ENCODE measurements around the gene TSPAN2.

Gene TSPAN2

GRCh38 chr1:115088871-115089419, 358 bp downstream of the TSPAN2 start:
- no peak overlapping the region for H2AFZ ChIP-seq (ENCODE audit: low read length)

DNA sequence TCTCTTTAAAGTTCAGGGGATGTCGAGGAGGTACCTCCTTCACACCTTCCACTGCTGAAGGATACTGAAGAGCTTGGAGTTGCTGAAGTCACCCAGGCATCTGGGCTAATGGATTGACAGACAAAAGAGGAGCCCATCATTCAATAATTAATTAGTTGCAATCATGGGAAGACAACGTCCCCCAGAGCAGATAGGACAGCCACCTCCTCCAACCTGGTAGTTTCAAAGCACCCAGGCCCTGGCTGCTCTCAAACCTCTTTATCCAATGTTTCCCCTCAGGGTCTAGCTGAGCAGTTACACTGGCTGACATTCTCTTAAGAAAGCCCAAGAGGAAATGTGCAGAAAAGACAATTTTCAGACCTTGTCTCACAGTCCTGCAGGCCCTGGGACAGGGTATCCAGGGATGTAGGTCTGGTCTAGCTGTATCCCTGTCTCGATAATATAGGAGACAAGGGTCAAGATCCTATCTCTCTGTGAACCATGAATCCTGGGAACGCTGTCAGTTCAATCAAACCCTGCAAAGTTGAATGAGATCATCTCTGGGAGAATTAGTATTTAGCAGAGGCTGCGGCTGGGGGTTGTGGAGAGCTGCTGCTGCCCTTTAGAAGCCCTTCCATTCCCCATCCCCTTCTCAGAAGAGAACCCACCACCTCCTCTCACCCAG, 1.1 kb downstream of the TSPAN2 start:
- DNase-seq, result no peak
- Histone ChIP-seq H3K27ac (ENCODE audit: low read length) (no peak overlapping the region), H2AFZ (ENCODE audit: low read length) (no peak overlapping the region), H3K79me2 (ENCODE audit: low read length) (no peaks in the 10 kb centered on the region), H3K4me2 (ENCODE audit: low read depth, low read length) (no peak overlapping the region), H3F3A (ENCODE audit: insufficient read depth, low read length) (no peaks in the 10 kb centered on the region), H3K9me2 (replicated peaks; ENCODE audit: insufficient read depth, low read length) (no peaks in the 10 kb centered on the region), H3K4me3 (ENCODE audit: low read length) (no peak overlapping the region), H4K20me1 (ENCODE audit: insufficient read depth, low read length) (no peaks in the 10 kb centered on the region), H3K27me3 (replicated peaks; ENCODE audit: insufficient read depth, low read length) (peaks cover 12% of the 10 kb centered on the region; the same call in 1 of the 2 replicates), H3K4me1 (ENCODE audit: low read length) (no peaks in the 10 kb centered on the region), H3K36me3 (replicated peaks; ENCODE audit: insufficient read depth, low read length) (no peaks in the 10 kb centered on the region), H3K9ac (ENCODE audit: low read length) (no peak overlapping the region), H3K9me3 (replicated peaks; ENCODE audit: insufficient read depth, low read length) (no peaks in the 10 kb centered on the region)
- TF ChIP-seq CTCF (IDR thresholded peaks at IDR 0.05; ENCODE audit: low read length) (no peak), EZH2 (optimal IDR thresholded peaks at IDR 0.05; ENCODE audit: low read depth, low read length) (no peak), EZH2phosphoT487 (IDR thresholded peaks at IDR 0.05; ENCODE audit: low read length) (no peak)

More at GRCh38 chr1:115088871-115089419, 358 bp downstream of the TSPAN2 start:
- no peaks in the 10 kb centered on the region for H4K20me1 ChIP-seq (ENCODE audit: insufficient read depth, low read length)
- no peak overlapping the region for H3K9ac ChIP-seq (ENCODE audit: low read length)
- no peaks in the 10 kb centered on the region for H3K36me3 ChIP-seq (replicated peaks; ENCODE audit: insufficient read depth, low read length)
- no peak for DNase-seq
- TF ChIP-seq EZH2 (optimal IDR thresholded peaks at IDR 0.05; ENCODE audit: low read depth, low read length) (no peak), CTCF (IDR thresholded peaks at IDR 0.05; ENCODE audit: low read length) (no peak), EZH2phosphoT487 (IDR thresholded peaks at IDR 0.05; ENCODE audit: low read length) (no peak)
- peaks cover 12% of the 10 kb centered on the region; the same call in 1 of the 2 replicates for H3K27me3 ChIP-seq (replicated peaks; ENCODE audit: insufficient read depth, low read length)
- no peak overlapping the region for H3K4me2 ChIP-seq (ENCODE audit: low read depth, low read length)
- no peaks in the 10 kb centered on the region for H3K9me3 ChIP-seq (replicated peaks; ENCODE audit: insufficient read depth, low read length)
- no peaks in the 10 kb centered on the region for H3K4me1 ChIP-seq (ENCODE audit: low read length)
- no peaks in the 10 kb centered on the region for H3K79me2 ChIP-seq (ENCODE audit: low read length)
- no peaks in the 10 kb centered on the region for H3F3A ChIP-seq (ENCODE audit: insufficient read depth, low read length)
- no peaks in the 10 kb centered on the region for H3K9me2 ChIP-seq (replicated peaks; ENCODE audit: insufficient read depth, low read length)
- no peak overlapping the region for H3K27ac ChIP-seq (ENCODE audit: low read length)
- H3K4me3 ChIP-seq (ENCODE audit: low read length), result no peak overlapping the region

GRCh38 chr1:115086176-115086830, 3.0 kb downstream of the TSPAN2 start:
- DNase-seq, result no peak
- H3K4me1 ChIP-seq (ENCODE audit: low read length), result no peaks in the 10 kb centered on the region

More at GRCh38 chr1:115086176-115086830, 3.0 kb downstream of the TSPAN2 start:
- Histone ChIP-seq H3F3A (ENCODE audit: insufficient read depth, low read length) (no peaks in the 10 kb centered on the region), H3K9ac (ENCODE audit: low read length) (no peak overlapping the region), H3K4me3 (ENCODE audit: low read length) (no peak overlapping the region), H3K4me2 (ENCODE audit: low read depth, low read length) (no peak overlapping the region), H3K27me3 (replicated peaks; ENCODE audit: insufficient read depth, low read length) (peaks cover 12% of the 10 kb centered on the region; the same call in 1 of the 2 replicates), H3K9me2 (replicated peaks; ENCODE audit: insufficient read depth, low read length) (no peaks in the 10 kb centered on the region), H3K9me3 (replicated peaks; ENCODE audit: insufficient read depth, low read length) (no peaks in the 10 kb centered on the region), H2AFZ (ENCODE audit: low read length) (no peak overlapping the region), H3K36me3 (replicated peaks; ENCODE audit: insufficient read depth, low read length) (no peaks in the 10 kb centered on the region), H4K20me1 (ENCODE audit: insufficient read depth, low read length) (no peaks in the 10 kb centered on the region), H3K79me2 (ENCODE audit: low read length) (no peaks in the 10 kb centered on the region), H3K27ac (ENCODE audit: low read length) (no peak overlapping the region)
- TF ChIP-seq EZH2phosphoT487 (IDR thresholded peaks at IDR 0.05; ENCODE audit: low read length) (no peak), EZH2 (optimal IDR thresholded peaks at IDR 0.05; ENCODE audit: low read depth, low read length) (no peak), CTCF (IDR thresholded peaks at IDR 0.05; ENCODE audit: low read length) (no peak)
